K562 (cell line): ENCODE results near the gene RPLP2. TPM values are rescaled to one million over a fixed set of nuclear protein-coding genes. Genes with fewer than 3 reads are reported as not detected.

Source experiments
- ATAC-seq: fragments of 200-7000 bp; cut with Tn5 transposase; 3 replicates; pipeline ENCODE4 v1.9.1; 2020; ENCODE audit warnings: moderate library complexity
- BruUV-seq: library from RNA; stranded (reverse); fragments of 400-500 nt; replicated peaks from 2 replicates; lab custom pipeline; 2021; lab: Mats Ljungman, UMichigan
- CTCF ChIA-PET: fragments of 300-600 bp; formaldehyde crosslinking; extraction: SDS; loops from one replicate; lab custom pipeline; 2021; ENCODE audit warnings: low intra/inter-chr PET ratio; lab: Yijun Ruan, JAX
- POLR2A ChIA-PET: fragments of 300-600, 350-650 bp; sonication (Branson Sonifier 250); formaldehyde crosslinking; extraction: SDS; loops from one replicate; lab custom pipeline; 2021; ENCODE audit warnings: antibody characterized with exemption, inconsistent platforms; lab: Yijun Ruan, JAX
- DNase-seq, 4 experiments: peaks; one replicate each; pipeline versions ENCODE4 v3.0.0 to v3.0.0-alpha.2; 2011 to 2018; ENCODE audit warnings: low spot score in 3 of 4, mixed read lengths in 3 of 4; ENCODE audit errors: extremely low read depth in 1 of 4
- FAIRE-seq: peaks from 2 replicates; lab custom pipeline; 2011; peaks lifted over from hg19 to GRCh38; lab: Jason Lieb, UNC
- H2AFZ ChIP-seq: 2 replicates; pipeline ENCODE4 v1.6.0; 2011; ENCODE audit warnings: low read depth, low read length, control low read depth, inconsistent platforms
- H3K27ac ChIP-seq: fragments of 200-600 bp; 3 replicates; pipeline ENCODE4 v1.8.0; 2011; ENCODE audit warnings: low read depth, mild to moderate bottlenecking, control low read depth, inconsistent platforms, low read length, moderate library complexity, mixed read lengths; ENCODE audit errors: extremely low read depth
- H3K27me3 ChIP-seq, 2 experiments: fragments of 300-600 bp in 1 of 2; 2 replicates in 1 of 2; 3 replicates in 1 of 2; pipeline versions ENCODE4 v1.6.0 to v1.8.0; 2011; ENCODE audit warnings: inconsistent platforms in 2 of 2, low read length in 2 of 2, mild to moderate bottlenecking in 1 of 2, mixed read lengths in 1 of 2, moderate library complexity in 1 of 2; ENCODE audit not compliant: control insufficient read depth in 2 of 2, insufficient read depth in 2 of 2
- H3K36me3 ChIP-seq: fragments of 300-600 bp; 3 replicates; pipeline ENCODE4 v1.8.0; 2011; ENCODE audit warnings: mild to moderate bottlenecking, low read length, inconsistent platforms; ENCODE audit not compliant: control insufficient read depth, insufficient read depth
- H3K4me1 ChIP-seq, 2 experiments: fragments of 200-600 bp in 1 of 2; replicated peaks in 1 of 2; 2 replicates in 1 of 2; 3 replicates in 1 of 2; pipeline versions ENCODE4 v1.5.1 to v1.8.0; 2011; ENCODE audit warnings: inconsistent platforms in 2 of 2, low read length in 2 of 2, mild to moderate bottlenecking in 1 of 2, mixed read lengths in 1 of 2, moderate library complexity in 1 of 2; ENCODE audit not compliant: control insufficient read depth in 2 of 2, insufficient read depth in 2 of 2
- H3K4me2 ChIP-seq: 2 replicates; pipeline ENCODE4 v1.6.1; 2011; ENCODE audit warnings: low read length, control low read depth, inconsistent platforms, mixed read lengths; ENCODE audit not compliant: insufficient read depth
- H3K4me3 ChIP-seq: fragments of 200-600 bp; sonication (generic), shearing (Covaris generic); 2 replicates; pipeline ENCODE4 v1.5.1; 2016; ENCODE audit warnings: control low read depth, inconsistent platforms
- H3K79me2 ChIP-seq: fragments of 200-600 bp; 3 replicates; pipeline ENCODE4 v1.8.0; 2011; ENCODE audit warnings: low read length, inconsistent platforms; ENCODE audit not compliant: control insufficient read depth, insufficient read depth
- H3K9ac ChIP-seq, 2 experiments: 2 replicates each; pipeline versions ENCODE4 v1.6.0 to v1.6.1; 2011; ENCODE audit warnings: low read depth in 2 of 2, low read length in 2 of 2, control low read depth in 1 of 2, inconsistent platforms in 1 of 2, mild to moderate bottlenecking in 1 of 2, mixed read lengths in 1 of 2; ENCODE audit not compliant: insufficient read depth in 1 of 2
- H3K9me1 ChIP-seq: one replicate; pipeline ENCODE4 v1.6.0; 2011; ENCODE audit warnings: inconsistent platforms, mild to moderate bottlenecking, low read length, moderate library complexity; ENCODE audit not compliant: control insufficient read depth, insufficient read depth
- H3K9me3 ChIP-seq: replicated peaks from 2 replicates; pipeline ENCODE4 v1.5.1; 2011; ENCODE audit warnings: low read depth, low read length, inconsistent platforms; ENCODE audit not compliant: control insufficient read depth, insufficient read depth
- H4K20me1 ChIP-seq: replicated peaks from 2 replicates; pipeline ENCODE4 v1.6.1; 2011; ENCODE audit warnings: low read length, inconsistent platforms, mixed read lengths; ENCODE audit not compliant: control insufficient read depth, insufficient read depth
- ARID3A ChIP-seq: IDR thresholded peaks from 2 replicates; pipeline ENCODE4 v1.6.1; 2012; ENCODE audit warnings: low read depth, low read length, improper control_type of control experiment, borderline replicate concordance
- CREB3 ChIP-seq: fragments of 450-650 bp; conservative IDR thresholded peaks from 2 replicates; pipeline ENCODE4 v1.6.1; 2016; ENCODE audit warnings: missing genetic modification characterization, low read depth, mild to moderate bottlenecking, missing compliant biosample characterization, moderate library complexity
- FOXK2 ChIP-seq, 2 experiments: fragments of 450-650 bp; IDR thresholded peaks in 1 of 2; conservative IDR thresholded peaks in 1 of 2; 2 replicates each; pipeline ENCODE4 v1.6.1; 2016; ENCODE audit warnings: low read depth in 2 of 2, mild to moderate bottlenecking in 1 of 2
- HNRNPH1 ChIP-seq: fragments of 200-400 bp; formaldehyde crosslinking; optimal IDR thresholded peaks from 2 replicates; pipeline ENCODE3; 2017; ENCODE audit warnings: low read depth, mild to moderate bottlenecking, low read length, moderate library complexity
- KDM1A ChIP-seq, 2 experiments: fragments of 450-650 bp; IDR thresholded peaks; 2 replicates each; pipeline ENCODE4 v1.6.1; 2016; ENCODE audit warnings: mild to moderate bottlenecking in 2 of 2
- MAFF ChIP-seq: IDR thresholded peaks from 2 replicates; pipeline ENCODE4 v1.6.1; 2012; ENCODE audit warnings: low read length, improper control_type of control experiment
- MTA3 ChIP-seq: fragments of 450-650 bp; formaldehyde crosslinking; IDR thresholded peaks from 2 replicates; pipeline ENCODE4 v1.6.1; 2017; ENCODE audit warnings: mild to moderate bottlenecking, borderline replicate concordance
- NBN ChIP-seq: fragments of 450-650 bp; IDR thresholded peaks from 2 replicates; pipeline ENCODE4 v1.6.1; 2016; ENCODE audit warnings: low read depth, mild to moderate bottlenecking
- NR2F6 ChIP-seq: fragments of 450-650 bp; formaldehyde crosslinking; IDR thresholded peaks from 2 replicates; pipeline ENCODE4 v1.4.0; 2020; ENCODE audit warnings: mild to moderate bottlenecking
- PML ChIP-seq: IDR thresholded peaks from 2 replicates; pipeline ENCODE4 v1.6.1; 2012; ENCODE audit warnings: low read length, inconsistent platforms
- RBM15 ChIP-seq: fragments of 200-400 bp; formaldehyde crosslinking; IDR thresholded peaks from 2 replicates; pipeline ENCODE4 v1.6.1; 2018; ENCODE audit warnings: mild to moderate bottlenecking, low read length, moderate library complexity; ENCODE audit not compliant: insufficient read depth
- SLC30A9 ChIP-seq: fragments of 250-450 bp; sonication (Bioruptor Pico); IDR thresholded peaks from 2 replicates; pipeline ENCODE4 v1.8.0; 2022; ENCODE audit warnings: mild to moderate bottlenecking, moderate library complexity
- SNRNP70 ChIP-seq: fragments of 200-400 bp; formaldehyde crosslinking; optimal IDR thresholded peaks from 2 replicates; pipeline ENCODE3; 2017; ENCODE audit warnings: low read depth, low read length
- SOX6 ChIP-seq: fragments of 450-650 bp; IDR thresholded peaks from 2 replicates; pipeline ENCODE4 v1.6.1; 2014; ENCODE audit warnings: mild to moderate bottlenecking
- STAT5B ChIP-seq: fragments of 250-450 bp; sonication (Bioruptor Pico); IDR thresholded peaks from 2 replicates; pipeline ENCODE4 v1.8.0; 2021; ENCODE audit warnings: mild to moderate bottlenecking, inconsistent platforms
- TAF9B ChIP-seq: fragments of 450-650 bp; IDR thresholded peaks from 2 replicates; pipeline ENCODE4 v1.6.1; 2018; ENCODE audit warnings: mild to moderate bottlenecking; ENCODE audit not compliant: partially characterized antibody
- THRAP3 ChIP-seq: fragments of 450-650 bp; IDR thresholded peaks from 2 replicates; pipeline ENCODE4 v1.6.1; 2016; ENCODE audit warnings: mild to moderate bottlenecking, inconsistent platforms, borderline replicate concordance
- ZNF121 ChIP-seq: sonication (generic); formaldehyde crosslinking; conservative IDR thresholded peaks from 2 replicates; pipeline ENCODE4 v1.8.0; 2022; ENCODE audit warnings: missing genetic modification reagents
- ZNF143 ChIP-seq: sonication (generic); formaldehyde crosslinking; IDR thresholded peaks from 2 replicates; pipeline ENCODE4 v1.9.0; 2022; ENCODE audit warnings: mild to moderate bottlenecking, missing genetic modification reagents
- WGBS: fragments of 100-300 bp; shearing (Covaris generic); methylation state at CpG from one replicate; pipeline ENCODE4 v1.1.6; 2016; ENCODE audit warnings: low coverage, mixed read lengths; ENCODE audit not compliant: insufficient coverage; ENCODE audit errors: missing lambda C conversion rate; 5-methylcytosine and 5-hydroxymethylcytosine counted together
- in situ Hi-C: fragments of 300-500 bp; cut with MboI; formaldehyde crosslinking; loops from 4 replicates; pipeline ENCODE4 v1.15.0; 2018; ENCODE audit warnings: inconsistent platforms, mixed read lengths
- intact Hi-C: fragments of 100-400 bp; cut with micrococcal nuclease; formaldehyde crosslinking; loops from 2 replicates; pipeline ENCODE4 v1.14.2; 2022
- polyA plus RNA-seq, 8 experiments: library from polyadenylated mRNA; depleted of rRNA in 4 of 8; stranded (reverse) in 5 of 8; unstranded in 3 of 8; fragments of >200 nt; fragmentation: Nextera tagmentation in 2 of 8; fragmentation: Illumina TruSeq in 1 of 8; extraction: Ambion mirVana in 2 of 8; extraction: Trizol in 1 of 8; gene quantifications; 2 replicates each; pipeline versions ENCODE4 v1.2.1 to v1.2.3, GENCODE V29; 2011 to 2014; ENCODE audit warnings: inconsistent platforms in 1 of 8, missing spikeins in 1 of 8
- total RNA-seq, 7 experiments: library from RNA; depleted of rRNA in 6 of 7; stranded (reverse); fragments of >200 nt in 6 of 7; fragmentation: Illumina TruSeq in 2 of 7; extraction: Trizol in 2 of 7; gene quantifications; 2 replicates each; pipeline versions ENCODE4 v1.2.1 to v1.2.3, GENCODE V29; 2011 to 2021; ENCODE audit warnings: low replicate concordance in 1 of 7

The RPLP2 gene
- total and polyA plus RNA-seq, 9 of the 15 experiments (the other 6 are each of a cell fraction or from before 2014, with no cell fraction given), result 528 to 3,807 (median 1,633) TPM

- no peak for TF ChIP-seq HNRNPH1
- TF ChIP-seq NR2F6, result no peak
- TF ChIP-seq TAF9B, result no peak
- no peak for TF ChIP-seq RBM15
- no peak for TF ChIP-seq SLC30A9 (CRISPR knock-in tag)
- peak; percentile 97 for TF ChIP-seq ZNF121
- 0 out of 2 replicates have a peak, but pooled peaks have one; percentile 41 for TF ChIP-seq PML
- TF ChIP-seq MAFF, result no peak
- TF ChIP-seq SNRNP70, result no peak
- TF ChIP-seq, all 486 proteins: peak for 8
These were observed 3.3 kb downstream of the RPLP2 start (continued) for GRCh38 chr11:813072-813455.

- Histone ChIP-seq H4K20me1 (peaks cover 24% of the 10 kb centered on the region), H3K9me1 (peaks cover 3% of the 10 kb centered on the region), H3K9me3 (no peaks in the 10 kb centered on the region), H2AFZ (no peak overlapping the region), H3K4me1 (peaks cover 17 to 48% of the 10 kb centered on the region in 2 experiments; a peak in 4 of 5 replicates), H3K27me3 (no peaks in the 10 kb centered on the region), H3K27ac (peak overlapping the region; percentile 39), H3K36me3 (peaks cover 48% of the 10 kb centered on the region), H3K4me2 (no peak overlapping the region), H3K4me3 (no peak overlapping the region), H3K79me2 (peaks cover 50% of the 10 kb centered on the region), H3K9ac (peak overlapping the region in 1 of 2 experiments; percentile 84; a peak in 2 of 4 replicates)
- in situ Hi-C loops (no loop called here), intact Hi-C loops (no loop called here)
- FAIRE-seq (no peak), ATAC-seq (peak; percentile 3; the same call in 2 of the 3 replicates), DNase-seq (peak in 1 of 4 experiments; percentile 56)
- WGBS, result 79% methylated on average over 9 of the region's 9 CpGs
- ChIA-PET CTCF (no interaction called here), POLR2A (interaction anchor here (0.6 to 2.5 kb wide), 4 partner anchors 9 to 61 kb away, joined by 3 to 12 read pairs (median 3); no protein-coding TSS in a partner anchor)
- BruUV-seq, result no TSS peak
- no peak for TF ChIP-seq ARID3A
- TF ChIP-seq STAT5B (CRISPR knock-in tag), result no peak
- no peak for TF ChIP-seq NBN
- no peak for TF ChIP-seq ZNF143 (CRISPR knock-in tag)
- no peak for TF ChIP-seq MTA3
- TF ChIP-seq FOXK2 (conservative IDR thresholded peaks at IDR 0.05 in 1 of 2, IDR thresholded peaks at IDR 0.05 in 1 of 2; ENCODE audit: low read depth in 2 of 2), result no peak
- no peak for TF ChIP-seq CREB3 (tag)
- TF ChIP-seq SOX6, result no peak
- TF ChIP-seq THRAP3, result no peak
- TF ChIP-seq KDM1A (IDR thresholded peaks at IDR 0.05), result no peak
These were observed 3.8 kb downstream of the RPLP2 start for GRCh38 chr11:813456-814096.
